Prostate gland (tissue), 2 donors: ENCODE data around the gene HIGD1A.

Experiments used
- POLR2A ChIP-seq: fragments of 450-650 bp; IDR thresholded peaks from one replicate; pipeline ENCODE4 v1.6.1; 2016; ENCODE audit warnings: antibody characterized with exemption, mild to moderate bottlenecking
- POLR2AphosphoS5 ChIP-seq: sonication (generic); formaldehyde crosslinking; IDR thresholded peaks from one replicate; pipeline ENCODE4 v1.6.1; 2017; ENCODE audit warnings: antibody characterized with exemption
- TF ChIP-seq, protein P1 (sequence below), 4 experiments: fragments of 200-600 bp in 2 of 4; fragments of 450-650 bp in 2 of 4; sonication (generic) in 2 of 4; IDR thresholded peaks; 1 replicate in 3 of 4; 2 replicates in 1 of 4; pipeline ENCODE4 v1.5.1; 2016 to 2019; ENCODE audit warnings: antibody characterized with exemption in 4 of 4, mild to moderate bottlenecking in 2 of 4, moderate library complexity in 2 of 4

DNA sequence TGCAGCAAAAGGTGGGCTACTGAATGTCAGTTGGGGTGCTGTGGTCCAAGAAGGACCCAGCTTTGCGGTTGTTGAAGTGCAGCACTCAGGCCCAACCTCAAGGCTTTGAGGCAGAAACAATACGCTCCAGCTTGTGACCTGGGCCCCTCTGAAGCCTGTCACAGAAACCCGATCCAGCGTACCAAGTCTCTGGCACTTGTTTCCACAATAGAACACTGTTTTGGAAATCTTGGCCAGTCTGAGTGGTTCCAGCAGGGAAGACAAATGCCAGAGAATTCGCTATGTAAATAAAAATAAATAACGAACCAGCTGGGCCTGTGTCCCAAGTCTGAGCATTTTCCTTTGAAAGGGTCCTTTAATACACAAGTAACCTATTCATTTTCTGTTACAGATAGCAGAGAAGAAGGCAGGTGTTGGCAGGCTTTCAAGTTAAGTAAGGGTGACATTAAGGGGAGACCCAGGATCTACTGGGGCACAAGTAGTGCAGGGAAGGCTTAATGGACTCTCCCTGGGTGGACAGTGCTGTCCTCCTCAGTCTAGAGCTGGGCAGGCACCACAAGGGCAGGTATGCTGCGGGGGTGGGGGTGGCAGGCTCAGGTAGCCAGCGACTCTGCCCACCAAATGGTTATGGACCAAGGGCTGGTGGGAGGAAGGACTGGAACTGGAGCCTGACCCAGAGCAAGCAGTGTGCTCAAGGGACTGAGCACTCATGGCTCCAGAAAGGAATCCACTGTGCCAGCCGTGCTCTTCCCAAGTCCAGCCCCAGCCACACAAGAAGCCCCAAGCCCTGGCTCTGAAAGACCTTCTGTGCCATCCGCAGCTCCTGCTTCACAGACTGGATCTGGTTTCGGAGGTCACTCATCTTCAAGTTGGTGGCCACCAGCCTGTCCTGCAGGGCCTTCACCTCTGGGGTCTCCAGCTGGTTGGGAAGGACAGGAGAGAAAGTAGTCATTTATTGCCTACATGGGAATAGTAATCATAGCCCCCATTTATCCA lies 57.5 kb downstream of the HIGD1A start:
- TF ChIP-seq, protein P1, sequence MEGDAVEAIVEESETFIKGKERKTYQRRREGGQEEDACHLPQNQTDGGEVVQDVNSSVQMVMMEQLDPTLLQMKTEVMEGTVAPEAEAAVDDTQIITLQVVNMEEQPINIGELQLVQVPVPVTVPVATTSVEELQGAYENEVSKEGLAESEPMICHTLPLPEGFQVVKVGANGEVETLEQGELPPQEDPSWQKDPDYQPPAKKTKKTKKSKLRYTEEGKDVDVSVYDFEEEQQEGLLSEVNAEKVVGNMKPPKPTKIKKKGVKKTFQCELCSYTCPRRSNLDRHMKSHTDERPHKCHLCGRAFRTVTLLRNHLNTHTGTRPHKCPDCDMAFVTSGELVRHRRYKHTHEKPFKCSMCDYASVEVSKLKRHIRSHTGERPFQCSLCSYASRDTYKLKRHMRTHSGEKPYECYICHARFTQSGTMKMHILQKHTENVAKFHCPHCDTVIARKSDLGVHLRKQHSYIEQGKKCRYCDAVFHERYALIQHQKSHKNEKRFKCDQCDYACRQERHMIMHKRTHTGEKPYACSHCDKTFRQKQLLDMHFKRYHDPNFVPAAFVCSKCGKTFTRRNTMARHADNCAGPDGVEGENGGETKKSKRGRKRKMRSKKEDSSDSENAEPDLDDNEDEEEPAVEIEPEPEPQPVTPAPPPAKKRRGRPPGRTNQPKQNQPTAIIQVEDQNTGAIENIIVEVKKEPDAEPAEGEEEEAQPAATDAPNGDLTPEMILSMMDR (IDR thresholded peaks at IDR 0.05) = no peak
- TF ChIP-seq POLR2AphosphoS5 = peak; percentile 89
- no peak for TF ChIP-seq POLR2A
